HG03565 (cell line): ENCODE results near the gene SERPINB8.
"Not testable (repeated sequence)": the region's sequence is repeated elsewhere in the genome, so short reads cannot be mapped to it uniquely, and the experiment has no call there.

Experiments
- ATAC-seq: cut with Tn5 transposase; IDR thresholded peaks from one replicate; pipeline ENCODE4 v1.9.1; 2021; ENCODE audit warnings: mild to moderate bottlenecking, moderate library complexity; ENCODE audit not compliant: unreplicated experiment

Gene SERPINB8, protein sequence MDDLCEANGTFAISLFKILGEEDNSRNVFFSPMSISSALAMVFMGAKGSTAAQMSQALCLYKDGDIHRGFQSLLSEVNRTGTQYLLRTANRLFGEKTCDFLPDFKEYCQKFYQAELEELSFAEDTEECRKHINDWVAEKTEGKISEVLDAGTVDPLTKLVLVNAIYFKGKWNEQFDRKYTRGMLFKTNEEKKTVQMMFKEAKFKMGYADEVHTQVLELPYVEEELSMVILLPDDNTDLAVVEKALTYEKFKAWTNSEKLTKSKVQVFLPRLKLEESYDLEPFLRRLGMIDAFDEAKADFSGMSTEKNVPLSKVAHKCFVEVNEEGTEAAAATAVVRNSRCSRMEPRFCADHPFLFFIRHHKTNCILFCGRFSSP

DNA sequence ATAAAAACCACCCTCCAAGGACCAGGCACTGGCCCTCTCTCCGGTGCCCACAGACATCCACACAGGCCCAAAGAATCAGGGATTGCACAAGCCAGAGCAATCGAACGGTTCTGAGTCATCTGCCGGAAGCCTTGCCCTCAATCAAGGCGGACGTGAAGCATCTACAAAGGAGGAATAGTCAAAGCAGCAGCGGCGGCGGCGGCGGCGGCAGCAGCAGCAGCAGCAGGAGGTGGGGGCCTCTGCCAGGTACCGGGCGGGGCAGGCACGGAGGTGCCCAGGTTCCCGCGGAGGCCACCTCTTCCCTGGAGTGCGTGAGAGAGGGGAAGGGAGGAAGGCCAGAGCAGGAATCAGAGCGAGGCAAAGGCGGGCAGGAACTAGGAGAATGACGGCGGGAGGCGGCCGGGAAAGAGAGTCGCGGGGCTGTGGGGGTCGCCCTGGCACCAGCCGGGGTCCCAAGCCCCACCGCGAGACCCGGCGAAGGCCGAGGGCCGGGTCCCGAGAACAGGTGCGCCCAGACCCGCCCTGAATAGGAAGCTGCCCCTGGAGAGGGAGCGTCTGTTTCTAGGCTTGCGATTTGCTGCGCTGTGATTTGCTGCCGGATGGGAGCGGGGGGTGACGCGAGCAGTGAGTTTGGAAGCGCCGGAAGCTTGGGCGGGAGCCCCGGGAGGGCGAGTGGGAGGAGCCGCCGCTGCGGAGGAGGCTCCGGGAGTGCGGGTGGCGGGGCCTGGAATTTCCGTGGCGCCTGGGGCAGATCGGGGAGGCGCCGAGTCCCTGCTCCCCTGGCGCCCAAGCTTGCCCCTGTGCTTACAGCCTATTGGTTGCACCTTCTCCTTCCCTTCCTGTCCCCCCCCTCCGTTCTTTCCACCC, at the start of gene SERPINB8:
Gene SERPINB8, plus strand, starts transcription at position 140 of the 867 bp plus-strand sequence. CDS start 8,228 bp downstream, outside the sequence.
- ATAC-seq = peak; percentile 89

DNA sequence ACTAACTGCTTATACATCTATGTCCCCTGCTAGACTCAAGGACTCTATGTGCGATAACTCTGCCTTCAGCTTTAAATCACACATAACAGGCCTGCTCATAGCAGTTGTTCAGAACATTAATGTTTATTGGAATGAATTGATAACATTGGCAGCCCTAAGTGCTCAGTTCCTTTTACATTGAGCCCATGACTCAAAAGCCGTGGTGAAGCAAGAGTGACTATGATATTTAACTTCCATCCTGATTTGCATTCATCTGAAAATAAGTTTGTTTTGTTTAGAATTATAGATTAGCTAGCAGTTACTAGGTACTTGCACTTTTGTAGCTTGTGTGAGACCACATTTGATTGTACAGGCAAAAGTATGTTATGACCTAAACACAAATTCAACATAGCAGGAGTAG, 47.8 kb upstream of the SERPINB8 start:
- ATAC-seq = no peak

DNA sequence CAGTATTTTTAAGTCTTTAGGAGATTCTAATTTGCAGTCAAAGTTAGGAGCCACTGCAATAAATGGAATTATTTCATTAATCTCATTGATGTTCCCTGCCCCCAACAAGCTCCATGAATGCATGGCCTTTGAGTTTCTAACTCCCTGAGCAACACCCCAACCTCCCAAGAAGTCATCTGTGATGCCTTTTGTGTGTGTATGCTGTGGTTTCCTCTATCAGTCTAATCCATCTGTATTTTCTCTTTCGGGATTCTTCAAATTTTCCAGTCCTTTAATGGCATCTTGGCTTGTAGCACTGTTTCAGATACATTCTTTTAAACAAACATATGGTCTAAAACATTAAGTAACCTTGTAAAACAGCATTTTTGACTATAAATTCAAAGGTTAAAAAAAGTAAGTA, 45.3 kb upstream of the SERPINB8 start:
- ATAC-seq = no peak

DNA sequence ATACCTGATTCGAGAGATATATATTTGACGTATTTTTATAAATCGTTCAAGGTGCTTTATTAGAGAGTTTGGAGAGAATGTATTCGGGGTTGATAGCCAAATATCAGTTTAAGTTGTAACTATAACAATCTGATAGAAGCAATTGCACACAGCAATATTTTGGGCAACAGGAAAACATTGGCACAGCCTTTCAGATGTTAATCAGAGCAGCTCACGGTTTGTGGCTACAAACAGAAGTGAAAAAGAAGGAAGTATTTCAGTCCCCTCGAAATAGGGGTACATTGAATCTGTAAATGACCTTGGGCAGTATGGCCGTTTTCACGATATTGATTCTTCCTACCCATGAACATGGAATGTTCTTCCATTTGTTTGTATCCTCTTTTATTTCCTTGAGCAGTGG, 41.5 kb upstream of the SERPINB8 start:
- no peak for ATAC-seq

DNA sequence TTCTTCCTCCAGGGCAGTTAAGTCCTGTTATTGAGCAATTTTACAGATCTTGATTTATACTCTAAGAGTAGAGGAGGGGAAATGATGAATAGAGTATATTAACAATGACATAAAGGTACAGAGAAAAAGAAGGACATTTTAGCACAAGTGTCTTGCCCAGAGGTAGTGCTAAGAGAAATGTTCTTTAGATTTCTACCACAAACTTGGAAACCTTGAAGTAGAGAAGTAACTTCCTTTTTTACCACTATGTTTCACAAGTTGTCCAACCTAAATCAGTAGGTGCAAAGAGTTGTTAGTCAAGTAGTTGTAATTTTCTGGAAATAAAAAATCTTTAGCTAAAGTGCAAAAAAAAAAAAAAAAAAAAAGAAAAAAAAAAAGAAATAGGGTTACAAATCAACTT, 40.5 kb upstream of the SERPINB8 start:
- ATAC-seq = not testable (repeated sequence)

DNA sequence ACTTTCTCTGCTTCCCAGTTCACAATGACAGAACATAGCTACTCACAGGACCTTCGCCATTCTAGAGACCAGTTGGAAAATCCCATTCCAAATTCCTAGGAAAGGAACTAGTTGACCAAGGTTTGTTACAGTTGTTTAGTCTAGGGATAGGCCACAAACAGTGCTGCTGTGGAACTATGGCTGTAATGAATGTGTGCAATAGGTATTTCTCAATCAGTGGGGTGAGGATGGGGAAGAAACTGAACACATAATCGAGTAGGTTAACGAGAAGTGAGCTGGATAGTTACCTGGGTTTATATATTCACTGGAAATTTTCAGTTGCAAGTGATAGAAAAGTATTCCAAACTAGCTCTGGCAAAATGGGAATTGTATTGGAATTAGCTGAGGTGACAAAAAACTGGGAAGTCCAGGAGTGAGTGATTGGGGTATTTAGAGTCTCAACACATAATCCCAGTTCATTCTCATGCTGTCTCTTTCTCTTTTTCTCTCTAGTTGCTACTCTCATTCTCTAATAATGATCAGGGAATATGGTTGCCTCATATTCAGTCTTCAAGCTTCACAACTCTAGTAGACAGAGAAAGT, 39.0 kb upstream of the SERPINB8 start:
- ATAC-seq = no peak

DNA sequence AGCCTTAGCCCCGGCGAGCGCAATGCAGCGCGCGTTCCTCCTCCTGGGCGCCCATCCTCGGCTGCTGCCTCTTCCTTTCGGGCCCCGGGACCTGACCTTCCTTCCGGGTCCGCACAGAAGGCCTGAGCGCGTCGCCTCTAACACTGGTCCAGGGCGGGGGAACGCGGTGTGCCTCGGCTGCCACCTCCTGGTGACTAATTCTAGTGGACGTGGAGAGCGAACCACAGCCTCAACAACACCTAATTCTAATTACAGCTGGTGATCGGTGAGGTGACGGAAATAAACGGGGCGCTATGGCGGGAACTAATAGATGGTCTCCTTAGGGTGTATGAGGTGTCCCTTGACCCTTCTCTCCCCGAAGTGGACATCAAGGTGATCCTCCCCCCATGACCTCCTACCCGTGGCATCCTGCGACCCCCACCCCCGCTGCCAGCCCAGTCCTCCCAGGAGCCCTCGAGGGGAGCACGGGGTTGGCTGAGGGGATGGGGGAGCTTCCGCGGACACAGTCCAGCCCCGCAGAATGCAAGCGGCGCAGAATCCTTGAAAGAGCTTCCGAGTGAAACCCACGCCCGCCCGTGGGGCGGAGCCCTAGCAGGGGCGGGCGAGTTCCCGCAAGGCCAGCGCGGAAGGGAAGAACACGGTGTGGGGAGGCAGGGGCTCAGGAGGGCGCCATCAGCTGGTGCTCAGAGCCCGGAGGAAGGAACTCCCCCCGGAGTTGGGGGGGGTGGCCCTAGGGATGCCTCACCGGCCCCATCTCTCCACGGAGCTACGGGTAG, 33.5 kb upstream of the SERPINB8 start:
- ATAC-seq = peak; percentile 96

DNA sequence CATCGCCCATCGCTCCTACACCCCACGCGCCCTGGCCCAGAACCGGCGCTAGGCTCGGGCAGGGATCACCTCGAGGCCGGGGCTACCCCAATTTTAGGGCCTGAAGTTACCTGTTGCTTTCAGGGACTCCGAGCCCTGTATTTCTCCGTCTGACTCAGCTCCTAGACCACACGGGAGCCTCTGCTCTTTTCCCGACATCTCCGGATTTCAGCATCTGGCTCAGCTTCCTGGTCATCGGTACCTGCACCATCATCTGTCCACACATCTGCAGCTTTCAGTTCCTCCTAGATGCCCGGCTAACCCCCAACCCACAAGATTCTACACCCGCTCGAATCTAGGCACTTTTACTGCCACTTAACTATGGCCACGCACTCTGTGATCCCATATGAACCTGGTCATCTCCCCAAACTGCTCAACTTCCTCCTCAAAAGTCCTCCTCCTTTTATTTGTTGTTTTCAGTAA, 32.9 kb upstream of the SERPINB8 start:
- ATAC-seq = peak; percentile 13

DNA sequence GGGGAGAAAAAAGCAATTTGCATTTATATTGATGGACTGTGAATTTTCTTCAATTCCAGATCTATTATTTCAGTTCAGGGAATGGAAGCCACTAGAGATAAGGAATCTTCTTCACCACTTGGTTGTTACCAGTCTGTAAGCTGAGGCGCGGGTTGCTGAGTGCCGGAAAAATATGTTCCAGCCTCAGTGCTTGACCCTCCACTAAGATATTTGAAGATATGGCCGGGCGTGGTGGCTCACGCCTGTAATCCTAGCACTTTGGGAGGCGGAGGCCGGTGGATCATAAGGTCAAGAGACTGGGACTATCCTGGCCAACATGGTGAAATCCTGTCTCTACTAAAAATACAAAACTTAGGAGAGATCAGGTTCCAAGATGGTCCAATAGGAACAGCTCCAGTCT, 29.9 kb upstream of the SERPINB8 start:
- no peak for ATAC-seq

DNA sequence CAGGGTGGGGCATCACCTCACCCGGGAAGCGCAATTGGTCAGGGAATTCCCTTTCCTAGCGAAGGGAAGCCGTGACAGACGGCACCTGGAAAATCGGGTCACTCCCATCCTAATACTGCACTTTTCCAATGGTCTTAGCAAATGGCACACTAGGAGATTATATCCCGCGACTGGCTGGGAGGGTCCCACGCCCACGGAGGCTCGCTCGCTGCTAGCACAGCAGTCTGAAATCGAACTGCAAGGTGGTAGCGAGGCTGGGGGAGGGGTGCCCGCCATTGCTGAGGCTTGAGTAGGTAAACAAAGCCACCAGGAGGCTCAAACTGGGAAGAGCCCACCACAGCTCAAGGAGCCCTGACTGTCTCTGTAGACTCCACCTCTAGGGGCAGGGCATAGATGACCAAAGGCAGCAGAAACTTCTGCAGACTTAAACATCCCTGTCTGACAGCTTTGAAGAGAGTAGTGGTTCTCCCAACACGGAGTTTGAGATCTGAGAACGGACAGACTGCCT, 29.3 kb upstream of the SERPINB8 start:
- not testable (repeated sequence) for ATAC-seq

DNA sequence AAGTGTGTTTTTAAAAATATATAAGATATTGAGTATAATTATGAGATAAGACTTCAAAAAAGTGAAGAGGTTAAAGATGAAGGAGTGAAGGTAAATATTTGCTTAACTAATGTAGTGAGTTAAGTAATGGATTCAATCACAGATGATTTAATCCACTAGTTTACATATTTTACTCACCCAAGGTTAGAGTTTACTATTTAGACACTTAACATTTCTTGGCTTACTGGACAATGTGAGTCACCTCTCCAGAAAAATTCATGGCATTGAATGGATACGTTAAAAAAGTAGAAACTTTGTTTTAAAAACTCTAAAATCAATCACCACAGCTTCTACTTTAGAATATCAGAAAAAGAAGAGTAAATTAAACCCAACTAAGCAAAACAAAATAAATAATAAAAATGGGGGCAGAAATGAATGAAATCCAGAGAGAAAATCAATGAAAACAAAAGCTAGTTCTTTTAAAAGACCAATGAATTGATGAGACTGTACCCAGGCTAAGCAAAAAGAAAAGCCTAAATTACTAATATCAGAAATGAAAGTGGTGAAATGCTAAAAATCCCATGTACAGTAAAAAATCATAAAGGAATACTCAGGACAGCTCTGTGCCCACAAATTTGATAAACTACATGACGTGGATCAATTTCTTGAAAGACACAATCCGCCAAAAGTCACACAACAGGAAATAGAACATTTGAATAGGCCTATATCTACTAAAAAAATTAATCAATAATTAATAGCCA, 22.7 kb upstream of the SERPINB8 start:
- ATAC-seq = no peak

DNA sequence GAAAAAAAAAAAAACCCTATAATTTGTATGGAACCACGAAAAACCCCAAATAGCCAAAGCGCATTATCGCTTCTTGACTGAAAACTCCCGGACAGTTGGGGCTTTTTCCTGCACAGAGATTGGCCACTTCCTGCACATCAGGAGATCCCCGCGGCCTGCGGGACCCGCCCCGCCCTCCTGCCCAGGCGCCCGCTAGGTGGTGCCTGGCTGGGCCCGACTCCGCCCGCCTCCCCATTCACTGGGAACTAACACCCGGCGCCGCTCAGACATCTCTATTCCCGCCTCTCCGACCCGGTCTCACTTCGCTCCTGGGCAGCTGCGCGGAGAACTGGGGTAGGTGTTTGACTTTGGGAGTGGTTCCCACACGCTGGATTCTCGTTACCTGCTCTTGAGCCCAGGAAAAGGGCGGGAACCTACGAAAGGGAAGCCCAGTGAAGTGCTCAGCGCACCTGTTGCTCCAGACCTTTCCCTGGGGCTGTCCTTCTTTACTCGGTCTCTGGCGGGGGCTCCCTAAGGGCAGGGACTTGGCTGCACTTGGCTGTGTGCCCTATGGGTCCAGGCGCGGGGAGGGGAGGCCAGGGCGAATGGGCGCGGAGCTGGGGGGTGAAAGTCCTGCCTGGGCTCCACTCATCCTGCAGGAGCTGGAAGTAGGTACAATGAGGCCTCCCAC, 20.7 kb upstream of the SERPINB8 start, which contains the start of gene HMSD:
Gene HMSD, plus strand, starts transcription at position 234 of the 670 bp plus-strand sequence. CDS start 4,155 bp downstream, outside the sequence.
- ATAC-seq = peak; percentile 87

DNA sequence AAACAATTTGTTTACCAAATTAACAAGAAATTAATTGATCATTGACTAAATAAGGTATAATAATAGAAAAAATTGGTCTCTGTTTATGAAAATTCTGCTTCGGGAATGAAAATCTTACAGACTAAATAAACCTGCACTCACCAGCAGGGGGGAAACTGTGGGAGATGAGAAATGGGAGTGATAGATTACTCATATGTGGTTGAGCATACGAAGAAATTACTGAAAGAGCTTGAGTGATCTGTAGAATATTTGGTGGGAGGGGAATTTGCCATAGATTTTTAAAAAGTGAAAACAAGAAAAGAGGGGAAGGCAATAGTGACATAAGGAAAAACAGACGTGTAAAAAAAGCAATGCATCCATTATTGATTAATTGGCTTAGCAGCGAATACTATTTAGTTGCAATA, 18.6 kb upstream of the SERPINB8 start:
- ATAC-seq = peak; percentile 42

DNA sequence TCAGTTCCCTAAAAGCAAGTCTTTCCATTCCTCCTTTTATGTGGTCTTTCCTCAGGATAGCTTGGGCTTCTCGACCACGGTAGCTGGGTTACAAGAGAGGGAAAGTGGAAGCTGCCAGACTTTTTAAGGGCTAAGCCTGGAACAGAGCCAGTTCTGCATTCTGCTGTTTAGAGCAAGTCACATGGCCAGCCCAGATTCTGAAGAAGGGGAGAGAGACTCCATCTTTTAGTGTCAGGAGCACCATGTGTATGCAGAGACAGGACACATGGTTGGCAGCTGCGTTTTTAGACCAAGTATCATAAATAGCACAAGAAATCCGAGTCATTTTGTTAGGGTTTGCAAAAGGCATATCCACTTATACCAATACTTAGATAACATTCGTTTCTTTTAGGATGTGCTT, 16.1 kb upstream of the SERPINB8 start:
- no peak for ATAC-seq

DNA sequence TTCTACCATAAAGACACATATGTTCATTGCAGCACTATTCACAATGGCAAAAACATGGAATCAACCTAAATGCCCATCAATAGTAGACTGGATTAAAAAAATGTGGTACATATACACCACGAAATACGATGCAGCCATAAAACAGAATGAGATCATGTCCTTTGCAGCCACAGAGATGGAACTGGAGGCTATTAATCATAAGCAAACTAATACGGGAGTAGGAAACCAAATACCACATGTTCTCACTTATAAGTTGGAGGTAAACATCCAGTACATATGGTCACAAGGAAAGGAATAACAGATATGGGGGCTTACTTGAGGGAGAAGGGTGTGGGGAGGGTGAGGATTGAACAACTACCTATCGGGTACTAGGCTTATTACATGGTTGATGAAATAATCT, 13.1 kb upstream of the SERPINB8 start:
- no peak for ATAC-seq

DNA sequence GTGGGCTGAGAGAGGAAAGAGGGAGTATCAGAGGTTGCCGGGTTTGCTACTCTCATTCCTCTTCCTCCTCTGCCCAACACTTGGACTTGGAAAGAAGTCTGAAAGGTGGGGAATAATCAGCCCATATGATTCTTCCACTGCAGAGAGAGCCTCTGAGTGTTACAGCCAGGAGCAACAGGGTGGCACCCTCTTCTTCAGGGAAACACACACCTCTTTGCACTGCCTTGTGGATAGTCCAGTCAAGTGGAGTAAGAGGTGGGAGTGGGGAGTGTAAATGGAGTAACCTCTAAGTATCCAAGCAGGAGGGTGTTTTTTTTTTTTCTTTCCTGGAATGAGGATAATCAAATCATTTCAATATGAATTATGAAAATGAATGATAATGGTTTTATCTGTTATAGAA, 9.0 kb upstream of the SERPINB8 start:
- ATAC-seq = no peak

DNA sequence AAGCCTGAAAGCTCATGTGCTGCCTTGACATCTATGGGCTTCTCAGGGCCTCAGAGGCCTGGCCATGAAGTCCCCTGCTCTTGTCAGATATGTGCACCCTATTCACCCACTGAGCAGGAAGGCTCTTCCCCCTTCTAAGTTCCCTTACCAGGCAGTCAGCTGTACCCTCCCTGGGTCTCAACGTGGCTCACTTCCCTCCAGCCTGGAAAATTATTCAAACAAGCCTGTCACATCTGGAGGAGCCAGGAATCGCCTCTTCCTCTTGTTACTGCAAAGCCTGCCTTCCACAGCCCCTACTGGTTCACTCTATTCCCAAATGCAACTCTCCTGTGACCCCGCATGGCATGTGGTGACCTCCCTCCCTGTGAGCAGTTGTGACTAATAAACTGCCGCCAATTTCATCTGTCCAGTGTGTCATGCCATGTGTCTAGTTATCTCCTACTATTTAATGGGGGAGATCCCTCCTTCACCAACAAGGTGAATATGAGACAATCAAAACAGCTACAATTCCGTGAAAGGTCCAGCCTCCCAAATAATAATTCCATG, 8.4 kb upstream of the SERPINB8 start:
- ATAC-seq = no peak

DNA sequence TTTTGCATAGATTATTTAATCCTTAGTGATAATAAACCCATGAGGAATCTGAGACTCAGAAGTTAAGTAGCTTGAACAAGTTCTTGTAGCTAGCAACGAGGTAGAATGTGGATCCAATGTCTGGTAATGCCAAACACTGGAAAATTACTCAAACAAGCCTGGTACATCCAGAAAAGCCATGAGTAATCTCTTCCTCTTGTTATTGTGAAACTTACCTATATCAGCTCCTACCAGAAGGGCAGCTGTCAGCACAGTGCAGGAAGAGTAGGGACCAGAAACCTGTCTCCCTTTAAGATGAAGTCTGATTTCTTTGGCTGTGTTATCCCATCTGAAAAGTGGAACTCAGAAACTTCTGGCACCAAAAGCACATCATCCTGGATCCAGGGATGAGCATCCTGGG, 7.7 kb upstream of the SERPINB8 start:
- ATAC-seq = no peak
